Measurements from ENCODE around the gene WDFY1.

DNA sequence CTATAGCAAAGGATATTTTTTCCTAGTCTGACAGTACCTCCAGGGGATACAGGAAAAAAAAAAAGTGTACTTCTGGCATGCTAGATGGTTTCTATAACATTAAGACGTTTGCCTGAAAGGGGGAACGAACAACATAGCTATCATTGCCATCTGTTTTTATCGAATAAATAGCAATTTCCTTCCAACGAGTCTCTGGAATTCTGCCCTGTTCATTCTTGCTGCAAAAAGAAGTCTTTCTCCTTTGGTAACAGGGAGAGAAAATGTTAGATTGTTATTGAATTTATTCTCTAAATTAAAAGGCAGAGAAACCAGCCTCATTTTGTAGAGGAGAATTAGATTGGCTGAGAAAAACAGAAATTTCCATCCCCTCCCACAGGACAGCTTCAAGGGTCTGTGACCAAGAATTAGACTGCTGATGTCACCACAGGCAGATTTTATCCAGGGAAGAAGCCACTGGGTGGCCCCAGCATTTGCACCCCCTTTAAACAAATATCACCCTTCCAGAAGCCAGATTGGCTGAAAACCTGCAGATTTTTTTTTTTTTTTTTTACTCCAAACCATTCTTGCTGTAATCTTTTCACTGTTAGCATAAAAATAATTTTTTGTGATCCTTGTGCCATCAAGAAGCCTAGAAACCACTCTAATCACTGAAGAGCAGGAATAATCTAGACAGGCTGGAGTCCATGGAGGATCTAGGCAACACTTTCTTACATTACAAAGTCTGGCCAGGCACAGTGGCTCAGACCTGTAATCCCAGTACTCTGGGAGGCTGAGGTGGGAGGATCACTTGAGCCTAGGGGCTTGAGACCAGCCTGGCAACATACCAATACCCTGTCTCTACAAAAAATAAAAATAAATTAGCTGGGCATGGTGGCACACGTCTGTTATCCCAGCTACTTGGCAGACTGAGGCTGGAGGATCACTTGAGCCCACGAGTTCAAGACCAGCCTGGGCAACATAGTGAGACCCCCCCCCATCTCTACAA lies 12.0 kb downstream of the WDFY1 start:
- TF ChIP-seq, protein P1, sequence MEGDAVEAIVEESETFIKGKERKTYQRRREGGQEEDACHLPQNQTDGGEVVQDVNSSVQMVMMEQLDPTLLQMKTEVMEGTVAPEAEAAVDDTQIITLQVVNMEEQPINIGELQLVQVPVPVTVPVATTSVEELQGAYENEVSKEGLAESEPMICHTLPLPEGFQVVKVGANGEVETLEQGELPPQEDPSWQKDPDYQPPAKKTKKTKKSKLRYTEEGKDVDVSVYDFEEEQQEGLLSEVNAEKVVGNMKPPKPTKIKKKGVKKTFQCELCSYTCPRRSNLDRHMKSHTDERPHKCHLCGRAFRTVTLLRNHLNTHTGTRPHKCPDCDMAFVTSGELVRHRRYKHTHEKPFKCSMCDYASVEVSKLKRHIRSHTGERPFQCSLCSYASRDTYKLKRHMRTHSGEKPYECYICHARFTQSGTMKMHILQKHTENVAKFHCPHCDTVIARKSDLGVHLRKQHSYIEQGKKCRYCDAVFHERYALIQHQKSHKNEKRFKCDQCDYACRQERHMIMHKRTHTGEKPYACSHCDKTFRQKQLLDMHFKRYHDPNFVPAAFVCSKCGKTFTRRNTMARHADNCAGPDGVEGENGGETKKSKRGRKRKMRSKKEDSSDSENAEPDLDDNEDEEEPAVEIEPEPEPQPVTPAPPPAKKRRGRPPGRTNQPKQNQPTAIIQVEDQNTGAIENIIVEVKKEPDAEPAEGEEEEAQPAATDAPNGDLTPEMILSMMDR (IDR thresholded peaks at IDR 0.05; ENCODE audit: low read depth, low read length): no peak
- TF ChIP-seq, protein P2, sequence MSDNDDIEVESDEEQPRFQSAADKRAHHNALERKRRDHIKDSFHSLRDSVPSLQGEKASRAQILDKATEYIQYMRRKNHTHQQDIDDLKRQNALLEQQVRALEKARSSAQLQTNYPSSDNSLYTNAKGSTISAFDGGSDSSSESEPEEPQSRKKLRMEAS (IDR thresholded peaks at IDR 0.05; ENCODE audit: low read depth, low read length): no peak
- TF ChIP-seq POLR2A (IDR thresholded peaks at IDR 0.05; ENCODE audit: extremely low read depth, insufficient read length): no peak
- no peak for TF ChIP-seq MYC (IDR thresholded peaks at IDR 0.05; ENCODE audit: low read depth, low read length)

Data from NB4 (cell line).